Peyer's patch (tissue), 4 donors: ENCODE data around the gene PAN3.

Source experiments
- CTCF ChIP-seq, 6 experiments: fragments of 450-650 bp in 4 of 6; fragments of 200-600 bp in 2 of 6; sonication (generic) in 1 of 6; IDR thresholded peaks; one replicate each; pipeline ENCODE4 v1.5.1; 2017 to 2019; ENCODE audit warnings: antibody characterized with exemption in 6 of 6, mild to moderate bottlenecking in 3 of 6, moderate library complexity in 1 of 6
- POLR2A ChIP-seq, 2 donors: fragments of 450-650 bp; IDR thresholded peaks; one replicate each; pipeline ENCODE4 v1.5.1; 2017; ENCODE audit warnings: antibody characterized with exemption in 2 of 2, mild to moderate bottlenecking in 2 of 2, moderate library complexity in 2 of 2

- TF ChIP-seq POLR2A (IDR thresholded peaks at IDR 0.05) (no peak), CTCF (IDR thresholded peaks at IDR 0.05) (no peak)
These were observed 184.0 kb downstream of the PAN3 start for GRCh38 chr13:28322256-28322905.
